Measurements from ENCODE around the gene DAPK1.

Gene DAPK1

DNA sequence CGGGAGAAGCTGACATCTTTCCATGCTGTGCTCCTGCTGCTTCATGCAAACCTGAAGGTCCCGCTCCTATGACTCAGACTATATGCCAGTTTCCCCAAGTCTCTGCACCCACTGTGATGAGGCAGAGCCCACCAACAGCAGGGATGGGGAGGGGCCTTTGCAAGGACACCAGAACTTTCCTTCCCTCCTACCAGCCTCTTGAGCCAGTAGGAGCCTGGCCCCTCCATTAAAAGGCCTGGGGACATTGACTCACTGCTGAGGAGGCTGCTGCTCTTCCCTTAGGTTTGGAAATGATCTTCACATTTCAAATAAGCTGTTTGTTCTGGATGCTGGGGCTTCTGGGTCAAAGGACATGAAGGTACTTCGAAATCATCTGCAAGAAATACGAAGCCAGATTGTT lies 202.2 kb downstream of the DAPK1 start:
- Mint-ChIP-seq H3K27ac (no peak overlapping the region), H3K27me3 (no peaks in the 10 kb centered on the region), H3K4me3 (no peak overlapping the region), H3K36me3 (no peaks in the 10 kb centered on the region), H3K4me1 (no peaks in the 10 kb centered on the region), H3K9me3 (no peaks in the 10 kb centered on the region)
- ATAC-seq (replicated peaks), result no peak
- DNase-seq, result no peak

DNA sequence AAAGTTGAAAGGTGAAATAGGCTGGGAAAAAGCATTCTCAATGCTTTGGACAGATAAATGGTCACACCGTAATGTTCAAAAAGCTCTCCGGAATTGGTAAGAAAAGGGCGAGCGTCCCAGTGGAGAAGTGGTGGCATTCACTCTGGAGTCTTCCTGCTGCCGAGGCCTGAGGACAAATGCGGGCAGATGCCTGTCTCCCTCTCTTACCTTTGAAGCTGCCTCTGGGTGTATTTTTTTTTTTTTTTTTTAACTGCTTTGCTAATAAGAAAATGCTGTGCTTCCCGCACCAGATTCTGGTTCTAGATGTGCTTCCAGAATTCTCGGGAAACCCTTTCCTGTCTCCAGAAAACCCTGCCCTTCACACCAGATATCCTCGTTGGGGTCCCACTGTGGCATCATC lies 203.8 kb downstream of the DAPK1 start:
- Mint-ChIP-seq H3K27me3 (no peaks in the 10 kb centered on the region), H3K36me3 (no peaks in the 10 kb centered on the region), H3K27ac (no peak overlapping the region), H3K4me3 (no peak overlapping the region), H3K9me3 (no peaks in the 10 kb centered on the region), H3K4me1 (no peaks in the 10 kb centered on the region)
- DNase-seq (no peak), ATAC-seq (replicated peaks) (no peak)

DNA sequence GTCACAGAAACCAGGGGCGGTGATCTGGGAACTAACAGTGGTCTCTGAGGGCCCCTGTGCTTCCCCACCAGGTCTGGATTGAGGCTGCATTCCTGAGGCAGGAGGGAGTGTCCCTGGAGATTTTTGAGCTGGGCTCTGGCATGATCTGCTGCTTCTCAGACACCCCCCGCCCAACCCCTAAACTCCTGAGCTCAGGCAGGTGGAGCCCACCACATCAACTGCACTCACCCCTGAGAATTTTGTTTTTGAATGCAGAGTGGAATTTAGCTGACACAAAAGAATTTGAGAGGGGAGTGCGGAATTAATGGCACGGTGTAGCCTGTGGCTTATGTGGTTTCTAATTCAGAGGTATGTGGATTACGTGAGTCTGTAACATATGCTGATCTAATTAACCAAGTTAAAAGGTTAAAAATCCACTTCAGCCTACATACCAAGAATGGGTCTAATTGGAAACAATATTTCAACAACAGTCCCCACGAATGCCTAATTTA lies 204.3 kb downstream of the DAPK1 start:
- ATAC-seq (replicated peaks) (no peak), DNase-seq (no peak)
- Mint-ChIP-seq H3K4me1 (no peaks in the 10 kb centered on the region), H3K9me3 (no peaks in the 10 kb centered on the region), H3K4me3 (no peak overlapping the region), H3K27me3 (no peaks in the 10 kb centered on the region), H3K36me3 (no peaks in the 10 kb centered on the region), H3K27ac (no peak overlapping the region)

DNA sequence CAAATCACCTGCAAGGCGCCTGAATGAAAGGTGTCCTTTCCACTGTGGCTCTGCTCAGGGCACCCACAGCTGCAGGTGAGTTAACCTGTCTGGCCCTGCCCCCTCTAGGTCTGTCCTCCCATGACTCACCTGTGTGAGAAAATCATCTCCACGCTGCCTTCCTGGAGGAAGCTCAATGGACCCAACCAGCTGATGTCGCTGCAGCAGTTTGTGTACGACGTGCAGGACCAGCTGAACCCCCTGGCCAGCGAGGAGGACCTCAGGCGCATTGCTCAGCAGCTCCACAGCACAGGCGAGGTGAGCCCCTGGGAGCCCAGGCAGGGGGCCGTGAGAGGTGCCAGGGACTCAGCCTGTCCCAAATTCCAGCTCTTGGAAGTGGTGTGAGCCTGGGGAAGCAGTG lies 205.3 kb downstream of the DAPK1 start:
- Mint-ChIP-seq H3K4me1 (no peaks in the 10 kb centered on the region), H3K27ac (no peak overlapping the region), H3K27me3 (no peaks in the 10 kb centered on the region), H3K4me3 (no peak overlapping the region), H3K36me3 (no peaks in the 10 kb centered on the region), H3K9me3 (no peaks in the 10 kb centered on the region)
- ATAC-seq (replicated peaks) (no peak), DNase-seq (no peak)

DNA sequence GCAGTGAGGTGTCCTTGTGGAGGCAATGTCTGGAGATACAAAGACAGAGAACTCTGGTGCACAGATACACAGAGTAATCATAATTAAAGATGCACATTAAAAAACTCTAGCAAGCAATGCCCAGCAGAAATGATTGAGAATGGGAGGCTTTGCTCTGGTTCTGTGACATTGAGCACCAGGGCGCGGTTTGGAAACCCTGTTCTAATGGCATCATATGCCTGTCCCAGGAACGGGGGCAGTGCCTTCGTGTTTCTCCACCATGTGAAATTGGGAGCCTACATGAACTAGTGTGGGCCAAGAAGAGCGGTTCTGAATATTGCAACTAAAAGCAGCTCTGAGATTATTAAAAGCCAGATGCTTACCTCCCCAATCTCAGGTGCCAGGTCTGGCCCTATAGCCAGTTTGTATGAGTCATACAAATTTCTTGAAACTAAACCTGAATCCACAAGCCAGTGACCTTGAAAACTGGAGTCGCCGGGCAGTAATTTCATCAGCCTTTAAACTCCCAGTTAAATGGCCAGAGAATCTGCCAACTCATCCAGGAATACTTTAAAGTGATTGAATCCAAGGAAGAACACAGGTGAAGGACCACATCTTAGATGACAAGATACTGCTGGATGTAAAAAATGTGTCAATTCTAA lies 206.1 kb downstream of the DAPK1 start:
- Mint-ChIP-seq H3K9me3 (no peaks in the 10 kb centered on the region), H3K4me3 (no peak overlapping the region), H3K36me3 (no peaks in the 10 kb centered on the region), H3K27ac (no peak overlapping the region), H3K27me3 (no peaks in the 10 kb centered on the region), H3K4me1 (no peaks in the 10 kb centered on the region)
- no peak for DNase-seq
- no peak for ATAC-seq (replicated peaks)

DNA sequence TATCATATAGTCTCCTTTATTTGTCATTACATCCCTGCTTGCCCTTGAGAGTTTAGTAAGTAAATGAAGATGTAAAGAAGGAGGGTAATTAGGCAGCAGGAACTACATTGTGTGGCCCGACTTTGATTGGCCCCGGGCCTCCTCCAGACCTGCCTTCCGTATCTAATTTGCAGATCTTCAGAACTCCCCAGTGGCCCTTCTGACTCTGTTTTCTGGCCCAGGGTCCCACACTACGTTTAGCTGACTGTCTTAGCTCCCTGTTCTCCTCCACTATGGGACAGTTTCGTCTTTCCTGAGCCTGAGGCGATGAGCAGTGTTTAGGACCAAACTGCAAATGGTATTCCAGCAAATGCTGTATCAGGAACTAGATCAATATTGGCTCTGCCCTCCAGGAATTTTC lies 206.7 kb downstream of the DAPK1 start:
- H3K4me1 Mint-ChIP-seq, result no peaks in the 10 kb centered on the region
- H3K36me3 Mint-ChIP-seq, result no peaks in the 10 kb centered on the region
- H3K27ac Mint-ChIP-seq, result no peak overlapping the region
- no peaks in the 10 kb centered on the region for H3K9me3 Mint-ChIP-seq
- no peaks in the 10 kb centered on the region for H3K27me3 Mint-ChIP-seq
- no peak overlapping the region for H3K4me3 Mint-ChIP-seq
- DNase-seq (no peak), ATAC-seq (replicated peaks) (no peak)

DNA sequence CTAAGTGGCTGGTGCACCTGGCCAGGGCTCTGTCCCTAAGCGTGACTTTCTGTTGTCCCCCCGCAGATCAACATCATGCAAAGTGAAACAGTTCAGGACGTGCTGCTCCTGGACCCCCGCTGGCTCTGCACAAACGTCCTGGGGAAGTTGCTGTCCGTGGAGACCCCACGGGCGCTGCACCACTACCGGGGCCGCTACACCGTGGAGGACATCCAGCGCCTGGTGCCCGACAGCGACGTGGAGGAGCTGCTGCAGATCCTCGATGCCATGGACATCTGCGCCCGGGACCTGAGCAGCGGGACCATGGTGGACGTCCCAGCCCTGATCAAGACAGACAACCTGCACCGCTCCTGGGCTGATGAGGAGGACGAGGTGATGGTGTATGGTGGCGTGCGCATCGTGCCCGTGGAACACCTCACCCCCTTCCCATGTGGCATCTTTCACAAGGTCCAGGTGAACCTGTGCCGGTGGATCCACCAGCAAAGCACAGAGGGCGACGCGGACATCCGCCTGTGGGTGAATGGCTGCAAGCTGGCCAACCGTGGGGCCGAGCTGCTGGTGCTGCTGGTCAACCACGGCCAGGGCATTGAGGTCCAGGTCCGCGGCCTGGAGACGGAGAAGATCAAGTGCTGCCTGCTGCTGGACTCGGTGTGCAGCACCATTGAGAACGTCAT lies 208.5 kb downstream of the DAPK1 start:
- H3K27ac Mint-ChIP-seq, result no peak overlapping the region
- H3K36me3 Mint-ChIP-seq, result no peaks in the 10 kb centered on the region
- DNase-seq, result no peak
- no peak for ATAC-seq (replicated peaks)
- no peaks in the 10 kb centered on the region for H3K4me1 Mint-ChIP-seq
- H3K9me3 Mint-ChIP-seq, result no peaks in the 10 kb centered on the region
- no peaks in the 10 kb centered on the region for H3K27me3 Mint-ChIP-seq
- no peak overlapping the region for H3K4me3 Mint-ChIP-seq

DNA sequence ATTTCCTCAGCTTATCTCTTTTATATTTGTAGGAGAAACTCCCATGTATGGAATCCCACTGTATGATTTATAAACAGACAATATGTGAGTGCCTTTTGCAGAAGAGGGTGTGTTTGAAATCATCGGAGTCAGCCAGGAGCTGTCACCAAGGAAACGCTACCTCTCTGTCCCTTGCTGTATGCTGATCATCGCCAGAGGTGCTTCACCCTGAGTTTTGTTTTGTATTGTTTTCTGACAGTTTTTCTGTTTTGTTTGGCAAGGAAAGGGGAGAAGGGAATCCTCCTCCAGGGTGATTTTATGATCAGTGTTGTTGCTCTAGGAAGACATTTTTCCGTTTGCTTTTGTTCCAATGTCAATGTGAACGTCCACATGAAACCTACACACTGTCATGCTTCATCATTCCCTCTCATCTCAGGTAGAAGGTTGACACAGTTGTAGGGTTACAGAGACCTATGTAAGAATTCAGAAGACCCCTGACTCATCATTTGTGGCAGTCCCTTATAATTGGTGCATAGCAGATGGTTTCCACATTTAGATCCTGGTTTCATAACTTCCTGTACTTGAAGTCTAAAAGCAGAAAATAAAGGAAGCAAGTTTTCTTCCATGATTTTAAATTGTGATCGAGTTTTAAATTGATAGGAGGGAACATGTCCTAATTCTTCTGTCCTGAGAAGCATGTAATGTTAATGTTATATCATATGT lies 210.3 kb downstream of the DAPK1 start:
- Mint-ChIP-seq H3K36me3 (no peaks in the 10 kb centered on the region), H3K4me3 (no peak overlapping the region), H3K27me3 (peaks cover 0 to 4% of the 10 kb centered on the region in 2 donors), H3K9me3 (peaks cover 0 to 3% of the 10 kb centered on the region in 2 donors), H3K4me1 (no peaks in the 10 kb centered on the region), H3K27ac (no peak overlapping the region)
- no peak for ATAC-seq (replicated peaks)
- no peak for DNase-seq

DNA sequence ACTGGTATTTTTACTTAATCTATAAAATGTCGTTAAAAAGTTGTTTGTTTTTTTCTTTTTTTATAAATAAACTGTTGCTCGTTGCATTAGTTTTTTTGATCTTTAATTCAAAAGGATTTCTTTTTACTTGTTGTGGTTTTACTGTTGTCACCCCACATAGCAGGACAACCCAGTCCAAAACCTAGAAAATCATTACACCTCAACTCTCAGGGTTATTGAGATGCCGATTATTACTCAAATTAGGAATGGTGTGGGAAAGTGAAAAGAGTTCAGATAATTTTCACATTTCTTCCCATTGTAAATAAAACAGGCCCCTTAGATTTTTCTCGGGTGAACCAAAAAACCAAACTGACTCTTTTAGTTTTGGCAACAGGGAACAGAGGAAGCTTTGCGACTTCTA lies 210.9 kb downstream of the DAPK1 start:
- H3K4me1 Mint-ChIP-seq, result no peaks in the 10 kb centered on the region
- ATAC-seq (replicated peaks), result no peak
- H3K4me3 Mint-ChIP-seq, result no peak overlapping the region
- DNase-seq, result no peak
- H3K27me3 Mint-ChIP-seq, result peaks cover 0 to 6% of the 10 kb centered on the region in 2 donors
- H3K9me3 Mint-ChIP-seq, result peaks cover 0 to 6% of the 10 kb centered on the region in 2 donors
- H3K36me3 Mint-ChIP-seq, result no peaks in the 10 kb centered on the region
- no peak overlapping the region for H3K27ac Mint-ChIP-seq

DNA sequence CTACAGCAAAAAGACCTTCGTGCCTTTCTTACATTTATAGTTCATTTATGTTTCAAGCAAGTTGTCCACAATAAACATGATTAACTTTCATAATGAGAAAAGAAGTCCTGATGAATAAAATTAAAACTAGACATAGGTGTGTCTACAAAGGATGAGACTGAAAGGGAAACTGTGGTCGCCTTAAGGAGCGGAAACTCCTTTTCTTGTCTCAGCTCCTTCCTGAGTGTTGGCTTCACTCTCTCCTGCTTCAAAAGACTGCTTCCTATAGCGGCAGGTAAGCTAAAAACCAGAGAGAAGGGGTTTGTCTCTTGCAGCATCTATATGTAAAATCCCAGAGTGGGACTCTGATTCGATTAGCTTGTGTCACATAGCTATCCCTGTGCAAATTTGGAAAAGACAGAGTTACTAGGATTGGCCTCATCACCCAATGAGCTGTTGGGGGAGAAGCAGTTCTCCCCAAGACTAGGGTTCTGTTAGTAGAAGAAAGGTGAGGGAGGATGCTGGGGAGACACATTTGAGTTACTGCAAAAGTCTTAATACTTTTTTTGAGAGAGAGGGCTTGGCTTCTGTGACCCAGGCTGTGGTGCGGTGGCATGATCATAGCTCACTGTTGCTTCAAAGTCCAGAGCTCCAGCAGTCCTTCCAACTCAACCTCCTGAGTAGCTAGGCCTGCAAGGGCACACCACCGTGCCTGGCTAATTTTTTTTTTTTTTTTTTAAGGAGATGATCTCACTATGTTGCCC lies 211.5 kb downstream of the DAPK1 start:
- Mint-ChIP-seq H3K27me3 (peaks cover 0 to 6% of the 10 kb centered on the region in 2 donors), H3K9me3 (peaks cover 0 to 6% of the 10 kb centered on the region in 2 donors), H3K36me3 (no peaks in the 10 kb centered on the region), H3K27ac (no peak overlapping the region), H3K4me3 (no peak overlapping the region), H3K4me1 (no peaks in the 10 kb centered on the region)
- DNase-seq, result no peak
- ATAC-seq (replicated peaks), result no peak

DNA sequence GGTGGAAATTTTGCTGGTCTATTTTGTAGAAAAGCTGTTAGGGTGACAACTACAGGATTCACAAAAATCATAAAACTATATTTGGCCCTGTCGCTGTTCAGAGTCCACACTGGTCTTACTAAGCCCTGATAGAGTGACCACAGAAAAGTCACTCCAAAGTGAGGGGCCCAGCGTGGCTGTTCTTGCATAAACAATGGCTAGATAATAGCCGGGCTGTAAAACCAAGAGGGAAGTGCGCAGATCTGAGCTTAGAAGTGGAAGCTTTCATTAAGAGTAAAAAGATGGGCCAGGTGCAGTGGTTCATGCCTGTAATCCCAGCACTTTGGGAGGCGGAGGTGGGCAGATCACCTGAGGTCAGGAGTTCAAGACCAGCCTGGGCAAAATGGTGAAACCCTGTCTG lies 212.8 kb downstream of the DAPK1 start:
- H3K36me3 Mint-ChIP-seq, result no peaks in the 10 kb centered on the region
- no peaks in the 10 kb centered on the region for H3K4me1 Mint-ChIP-seq
- no peak for DNase-seq

DNA sequence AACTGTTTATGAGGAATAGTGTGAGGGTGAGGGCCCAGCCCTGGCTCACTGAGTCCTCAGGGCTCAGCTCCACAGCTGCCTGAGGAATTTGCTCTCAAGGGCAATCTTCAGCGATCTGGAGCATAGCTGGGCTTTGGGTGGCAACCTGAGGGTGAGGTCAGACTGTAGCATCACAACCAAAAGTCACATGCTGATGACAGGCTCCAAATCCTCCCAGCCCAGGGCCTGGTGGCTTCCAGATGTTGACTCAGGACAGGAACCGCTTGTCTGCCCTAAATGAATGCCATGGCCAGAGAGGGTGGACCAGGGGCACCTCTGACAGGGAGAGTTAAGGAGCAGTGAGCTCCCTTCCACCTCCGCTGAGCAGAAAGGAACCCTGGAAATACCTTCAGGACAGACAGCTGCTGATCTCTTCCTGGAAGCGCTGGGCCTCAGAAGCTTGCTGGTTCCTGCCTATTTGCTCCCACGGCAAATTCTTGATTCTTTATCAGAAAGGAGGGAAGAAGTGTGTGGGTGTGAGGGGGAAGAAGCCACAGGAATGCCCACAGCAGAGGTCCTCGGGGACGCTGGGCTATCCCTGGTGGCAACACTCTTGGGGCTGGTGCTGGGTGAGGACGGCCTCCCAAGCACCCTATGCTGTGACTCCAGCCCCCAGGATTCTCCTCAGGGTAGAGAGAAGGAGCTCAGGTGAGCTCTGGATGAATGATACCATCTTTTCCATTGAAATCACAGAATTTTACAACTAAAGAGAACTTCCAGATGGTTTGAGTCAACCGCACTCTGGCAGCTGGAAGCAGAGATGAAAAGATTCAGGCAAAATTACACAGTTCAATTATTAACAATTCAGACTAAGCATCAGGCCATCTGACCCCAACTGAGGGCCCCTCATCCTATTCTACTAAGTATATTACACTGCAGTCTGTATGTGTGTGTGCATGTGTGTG lies 214.5 kb downstream of the DAPK1 start:
- Mint-ChIP-seq H3K27ac (no peak overlapping the region), H3K4me1 (no peaks in the 10 kb centered on the region), H3K4me3 (no peak overlapping the region), H3K36me3 (no peaks in the 10 kb centered on the region), H3K9me3 (peaks cover 0 to 6% of the 10 kb centered on the region in 2 donors), H3K27me3 (peaks cover 0 to 6% of the 10 kb centered on the region in 2 donors)
- DNase-seq, result no peak
- peak in 1 of 2 donors; percentile 14 for ATAC-seq (replicated peaks)

More for the DNA sequence above, 212.8 kb downstream of the DAPK1 start:
- no peak for ATAC-seq (replicated peaks)
- no peak overlapping the region for H3K4me3 Mint-ChIP-seq
- H3K27me3 Mint-ChIP-seq, result peaks cover 0 to 6% of the 10 kb centered on the region in 2 donors
- H3K9me3 Mint-ChIP-seq, result peaks cover 0 to 6% of the 10 kb centered on the region in 2 donors
- H3K27ac Mint-ChIP-seq, result no peak overlapping the region

DNA sequence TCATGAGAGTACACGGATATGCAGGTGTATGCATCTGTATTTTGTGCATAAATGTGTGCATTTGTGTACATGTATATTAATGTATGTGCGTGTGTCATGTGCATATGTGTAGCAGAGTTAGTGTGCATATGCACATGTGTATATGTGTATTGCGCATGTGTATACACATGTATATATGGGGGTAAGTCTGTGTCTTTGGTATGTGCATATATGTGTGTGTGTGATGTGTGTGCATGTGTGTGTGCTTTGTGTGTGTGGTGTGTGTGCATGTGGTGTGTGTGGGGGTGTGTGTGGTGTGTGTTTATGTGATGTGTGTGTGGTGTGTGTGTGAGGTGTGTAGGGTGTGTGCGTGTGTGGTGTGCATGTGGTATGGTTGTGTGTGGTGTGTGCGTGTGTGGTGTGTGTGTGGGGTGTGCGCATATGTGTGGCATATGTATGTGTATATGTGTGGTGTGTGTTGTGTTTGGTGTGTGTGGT lies 215.2 kb downstream of the DAPK1 start:
- H3K4me3 Mint-ChIP-seq, result no peak overlapping the region
- H3K9me3 Mint-ChIP-seq, result peaks cover 0 to 6% of the 10 kb centered on the region in 2 donors
- ATAC-seq (replicated peaks) (no peak), DNase-seq (no peak)
- peaks cover 0 to 6% of the 10 kb centered on the region in 2 donors for H3K27me3 Mint-ChIP-seq
- H3K27ac Mint-ChIP-seq, result no peak overlapping the region
- no peaks in the 10 kb centered on the region for H3K36me3 Mint-ChIP-seq
- H3K4me1 Mint-ChIP-seq, result no peaks in the 10 kb centered on the region

Data from stimulated activated naive B cell treated with anti-CD40 and anti-IgM and Interleukin-4, amounts not matched to agents 10 μg/mL and 1 μg/mL and 100 μg/mL, for 72 hours (primary cell).